Posterior vena cava (tissue), 2 donors: ENCODE data around the gene ZNF652. TPM values are rescaled to one million over a fixed set of nuclear protein-coding genes. Genes with fewer than 3 reads are reported as not detected.

Source experiments
- DNase-seq: peaks from one replicate; pipeline ENCODE4 v3.0.0-alpha.2; 2020; ENCODE audit warnings: low spot score
- intact Hi-C, 2 donors: fragments of 100-400 bp; cut with DNase I; formaldehyde crosslinking; loops; one replicate each; pipeline versions ENCODE4 v1.14.1 to v1.14.2; 2022 to 2023
- total RNA-seq, 2 donors: library from RNA; stranded (reverse); fragmentation: NEBNext Ultra II Directional; extraction: Animal tissue kit (Norgen Biotek cat#: 25700); gene quantifications; one replicate each; pipeline ENCODE4 v1.2.1, GENCODE V29; 2021
- donor health status: DM: yes; HTN: yes; CAD: no.
- donor health status: DM: yes; HTN: yes; CAD: no.

Gene ZNF652
- total RNA-seq, 2 donors from 2014 or later, result 39.0 to 40.9 TPM

GRCh38 chr17:49334744-49335512, 27.1 kb downstream of the ZNF652 start:
- intact Hi-C loops, result no loop called here
- DNase-seq, result no peak

- intact Hi-C loops, result no loop called here
- DNase-seq, result no peak
Measured at GRCh38 chr17:49333804-49334203, 28.2 kb downstream of the ZNF652 start.

GRCh38 chr17:49327835-49328784, 33.9 kb downstream of the ZNF652 start:
- intact Hi-C loops, result no loop called here
- no peak for DNase-seq

GRCh38 chr17:49325980-49326379, 36.1 kb downstream of the ZNF652 start:
- DNase-seq, result no peak
- intact Hi-C loops, result no loop called here

GRCh38 chr17:49318435-49318965, 43.5 kb downstream of the ZNF652 start:
- intact Hi-C loops, result loop anchor here (2.0 to 10.0 kb wide), 2 partner anchors 72 to 236 kb away; no protein-coding TSS in a partner anchor
- no peak for DNase-seq

- intact Hi-C loops, result loop anchor here (2.0 to 10.0 kb wide), 2 partner anchors 78 to 238 kb away; no protein-coding TSS in a partner anchor
Measured at GRCh38 chr17:49316889-49317675, 45.0 kb downstream of the ZNF652 start.

GRCh38 chr17:49316258-49316570, 45.8 kb downstream of the ZNF652 start:
- intact Hi-C loops, result loop anchor here (2.0 to 10.0 kb wide), 2 partner anchors 79 to 239 kb away; no protein-coding TSS in a partner anchor
- DNase-seq, result no peak

More at GRCh38 chr17:49316889-49317675, 45.0 kb downstream of the ZNF652 start:
- no peak for DNase-seq

- peak; percentile 86 for DNase-seq
- intact Hi-C loops, result loop anchor here (2.0 to 10.0 kb wide), 2 partner anchors 79 to 239 kb away; no protein-coding TSS in a partner anchor
Measured at GRCh38 chr17:49315551-49316257, 46.3 kb downstream of the ZNF652 start.

- no peak for DNase-seq
- intact Hi-C loops, result loop anchor here (10.0 kb wide), 1 partner anchor 242 kb away; no protein-coding TSS in a partner anchor
Measured at GRCh38 chr17:49312722-49313121, 49.3 kb downstream of the ZNF652 start.

- intact Hi-C loops, result no loop called here
Measured at GRCh38 chr17:49299996-49300395, 62.1 kb downstream of the ZNF652 start.

GRCh38 chr17:49298371-49298976, 63.6 kb downstream of the ZNF652 start:
- no peak for DNase-seq
- intact Hi-C loops, result no loop called here

More at GRCh38 chr17:49299996-49300395, 62.1 kb downstream of the ZNF652 start:
- DNase-seq, result no peak

GRCh38 chr17:49297141-49297540, 64.9 kb downstream of the ZNF652 start:
- intact Hi-C loops, result no loop called here
- no peak for DNase-seq

GRCh38 chr17:49294122-49294521, 67.9 kb downstream of the ZNF652 start:
- intact Hi-C loops, result no loop called here
- no peak for DNase-seq

GRCh38 chr17:49292901-49293300, 69.1 kb downstream of the ZNF652 start:
- DNase-seq, result no peak
- intact Hi-C loops, result no loop called here

GRCh38 chr17:49291929-49292328, 70.1 kb downstream of the ZNF652 start:
- intact Hi-C loops, result loop anchor here in 1 of 2 donors (2.0 kb wide), 1 partner anchor 69 kb away; no protein-coding TSS in a partner anchor
- DNase-seq, result no peak

- intact Hi-C loops, result loop anchor here in 1 of 2 donors (2.0 kb wide), 1 partner anchor 68 kb away; no protein-coding TSS in a partner anchor
- no peak for DNase-seq
Measured at GRCh38 chr17:49290690-49291359, 71.2 kb downstream of the ZNF652 start.

GRCh38 chr17:49288388-49288787, 73.7 kb downstream of the ZNF652 start:
- DNase-seq, result no peak
- intact Hi-C loops, result no loop called here
